Common myeloid progenitor, CD34-positive (primary cell): ENCODE measurements around the gene TBPL1.
"Not testable (repeated sequence)": the region's sequence is repeated elsewhere in the genome, so short reads cannot be mapped to it uniquely, and the experiment has no call there.

Experiments used
- CTCF ChIA-PET: fragments of 350-600 bp; sonication (Branson Sonifier 250); formaldehyde crosslinking; loops from one replicate; lab custom pipeline; 2021; ENCODE audit warnings: antibody characterized with exemption; lab: Charles Lee
- POLR2A ChIA-PET: fragments of 350-600 bp; sonication (Branson Sonifier 250); formaldehyde crosslinking; loops from one replicate; lab custom pipeline; 2021; ENCODE audit warnings: antibody characterized with exemption; lab: Charles Lee
- DNase-seq, 3 donors: peaks; one replicate each; pipeline versions ENCODE4 v3.0.0 to v3.0.0-alpha.2; 2013
- H3K27ac ChIP-seq, 2 experiments: 1 replicate in 1 of 2; 2 replicates in 1 of 2; pipeline ENCODE4 v1.7.0; 2013; ENCODE audit warnings: inconsistent platforms in 2 of 2, low read length in 2 of 2, mild to moderate bottlenecking in 2 of 2, low read depth in 1 of 2, moderate library complexity in 1 of 2; ENCODE audit not compliant: severe bottlenecking in 2 of 2, insufficient read depth in 1 of 2, poor library complexity in 1 of 2
- H3K27me3 ChIP-seq, 5 experiments: replicated peaks in 2 of 5; 1 replicate in 3 of 5; 2 replicates in 2 of 5; pipeline versions ENCODE4 v1.6.1 to v1.7.0; 2013; ENCODE audit warnings: low read length in 4 of 5, mild to moderate bottlenecking in 2 of 5, moderate library complexity in 2 of 5, inconsistent platforms in 1 of 5; ENCODE audit not compliant: insufficient read depth in 5 of 5, control insufficient read depth in 4 of 5
- H3K36me3 ChIP-seq, 4 experiments: 1 replicate in 2 of 4; 2 replicates in 2 of 4; pipeline versions ENCODE4 v1.6.1 to v1.7.0; 2013; ENCODE audit warnings: low read length in 3 of 4, control low read depth in 1 of 4, mild to moderate bottlenecking in 1 of 4; ENCODE audit not compliant: control insufficient read depth in 4 of 4, insufficient read depth in 4 of 4
- H3K4me1 ChIP-seq, 4 experiments: 1 replicate in 3 of 4; 2 replicates in 1 of 4; pipeline versions ENCODE4 v1.6.1 to v1.7.1; 2013; ENCODE audit warnings: low read length in 3 of 4, mild to moderate bottlenecking in 3 of 4, control low read depth in 1 of 4, inconsistent platforms in 1 of 4, moderate library complexity in 1 of 4; ENCODE audit not compliant: control insufficient read depth in 4 of 4, insufficient read depth in 4 of 4; ENCODE audit errors: control extremely low read depth in 1 of 4
- H3K4me3 ChIP-seq, 7 experiments: 1 replicate in 4 of 7; 2 replicates in 3 of 7; pipeline versions ENCODE4 v1.5.1 to v1.7.0; 2013; ENCODE audit warnings: mild to moderate bottlenecking in 7 of 7, low read length in 6 of 7, moderate library complexity in 6 of 7, inconsistent platforms in 2 of 7, low read depth in 2 of 7, control low read depth in 1 of 7; ENCODE audit not compliant: insufficient read depth in 4 of 7, control insufficient read depth in 1 of 7; ENCODE audit errors: extremely low read depth in 1 of 7
- H3K9me3 ChIP-seq, 5 experiments: 1 replicate in 4 of 5; 2 replicates in 1 of 5; pipeline versions ENCODE4 v1.6.1 to v1.7.1; 2013; ENCODE audit warnings: low read length in 4 of 5, mild to moderate bottlenecking in 2 of 5, inconsistent platforms in 1 of 5, low read depth in 1 of 5, moderate library complexity in 1 of 5; ENCODE audit not compliant: control insufficient read depth in 4 of 5, insufficient read depth in 2 of 5; ENCODE audit errors: control extremely low read depth in 1 of 5
- WGBS: methylation state at CpG from one replicate; pipeline ENCODE4 v1.1.5; 2013; ENCODE audit not compliant: insufficient coverage; 5-methylcytosine and 5-hydroxymethylcytosine counted together

TBPL1 gene

DNA sequence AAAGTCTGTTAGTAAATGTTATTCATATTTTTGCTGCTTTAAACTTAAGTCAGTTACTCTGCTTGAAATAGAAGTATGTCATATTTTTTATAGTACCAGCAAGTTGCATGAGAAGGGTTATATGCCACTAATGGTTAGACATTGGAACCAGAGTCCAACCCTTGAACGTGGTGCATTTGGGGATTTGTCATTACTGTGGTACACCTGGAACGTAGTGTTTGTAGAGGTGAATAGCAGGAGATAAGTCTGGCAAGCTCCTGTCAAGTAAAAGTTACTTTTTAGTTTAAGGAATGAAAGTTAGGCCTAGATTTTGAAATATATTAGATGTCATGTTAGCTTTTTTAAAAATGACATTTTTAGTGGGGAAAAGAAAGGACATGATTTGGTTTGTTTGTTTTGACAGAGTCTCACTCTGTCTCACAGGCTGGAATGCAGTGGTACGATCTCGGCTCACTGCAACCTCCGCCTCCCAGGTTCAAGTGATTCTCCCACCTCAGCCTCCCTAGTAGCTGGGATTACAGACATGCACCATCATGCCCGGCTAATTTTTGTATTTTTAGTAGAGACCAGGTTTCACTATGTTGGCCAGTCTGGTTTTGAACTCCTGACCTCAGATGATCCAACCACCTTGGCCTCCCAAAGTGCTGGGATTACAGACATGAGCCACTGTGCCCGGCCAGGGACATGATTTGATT is 26.4 kb downstream of the TBPL1 start:
- POLR2A ChIA-PET, H3K36me3 ChIP-seq, H3K27ac ChIP-seq, DNase-seq, H3K4me3 ChIP-seq, H3K27me3 ChIP-seq, H3K9me3 ChIP-seq: not testable (repeated sequence)
- H3K4me1 ChIP-seq, result peaks cover 6 to 20% (median 12%) of the 10 kb centered on the region in 4 experiments
- WGBS, result 94% methylated on average over 2 of the region's 7 CpGs
- CTCF ChIA-PET, result interaction anchor here (1.4 to 11.1 kb wide), 4 partner anchors 13 to 118 kb away, joined by 3 to 182 read pairs (median 6); no protein-coding TSS in a partner anchor

DNA sequence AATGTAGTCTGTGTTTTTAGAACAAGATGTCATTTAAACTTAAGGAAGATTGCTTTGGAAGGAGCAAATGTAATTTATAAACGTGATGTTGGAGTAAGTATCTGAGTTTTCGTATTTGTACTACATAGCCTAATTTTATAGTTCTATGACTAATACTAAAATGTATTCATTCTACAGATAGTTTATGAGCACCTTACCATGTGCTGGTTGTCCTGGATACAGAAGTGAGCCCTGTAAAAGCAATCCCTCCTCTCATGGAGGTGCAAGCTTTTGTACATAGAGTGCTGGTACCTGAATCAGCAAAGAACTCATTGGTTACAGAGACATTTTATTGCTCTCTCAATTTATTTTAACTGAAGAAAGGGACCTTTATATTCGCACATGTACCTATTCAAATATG is 27.1 kb downstream of the TBPL1 start:
- Histone ChIP-seq H3K27ac (no peak overlapping the region), H3K27me3 (no peaks in the 10 kb centered on the region), H3K9me3 (no peaks in the 10 kb centered on the region), H3K4me1 (peaks cover 6 to 22% (median 14%) of the 10 kb centered on the region in 4 experiments), H3K4me3 (no peak overlapping the region), H3K36me3 (peaks cover 0 to 9% (median 3%) of the 10 kb centered on the region in 4 experiments)
- no CpG with 5 or more reads among the region's 3 CpGs for WGBS
- DNase-seq, result no peak
- ChIA-PET CTCF (interaction anchor here (2.1 to 11.1 kb wide), 2 partner anchors 14 to 81 kb away, joined by 7 to 182 read pairs; no protein-coding TSS in a partner anchor), POLR2A (no interaction called here)

GRCh38 chr6:133983099-133983939 is 30.3 kb downstream of the TBPL1 start:
- H3K27ac ChIP-seq, result no peak overlapping the region
- DNase-seq, result peak; percentile 85 to 93 (median 91)
- no peak overlapping the region for H3K4me3 ChIP-seq
- ChIA-PET CTCF (interaction anchor here (0.6 to 11.1 kb wide), 10 partner anchors 10 to 126 kb away, joined by 3 to 182 read pairs (median 3); no protein-coding TSS in a partner anchor), POLR2A (no interaction called here)
- peaks cover 6 to 22% (median 14%) of the 10 kb centered on the region in 4 experiments for H3K4me1 ChIP-seq
- peaks cover 4 to 22% (median 14%) of the 10 kb centered on the region in 4 experiments for H3K36me3 ChIP-seq
- 25% methylated on average over 7 of the region's 9 CpGs for WGBS
- no peaks in the 10 kb centered on the region for H3K9me3 ChIP-seq
- no peaks in the 10 kb centered on the region for H3K27me3 ChIP-seq

GRCh38 chr6:133985970-133986369 is 32.9 kb downstream of the TBPL1 start:
- no peak for DNase-seq
- H3K4me1 ChIP-seq, result peaks cover 6 to 22% (median 14%) of the 10 kb centered on the region in 4 experiments
- CTCF ChIA-PET, result interaction anchor here (0.6 to 2.0 kb wide), 2 partner anchors 79 to 1189 kb away, joined by 3 to 8 read pairs; no protein-coding TSS in a partner anchor
- no peaks in the 10 kb centered on the region for H3K9me3 ChIP-seq
- H3K36me3 ChIP-seq, result peaks cover 4 to 25% (median 14%) of the 10 kb centered on the region in 4 experiments
- POLR2A ChIA-PET, result no interaction called here
- no peak overlapping the region for H3K4me3 ChIP-seq
- no peaks in the 10 kb centered on the region for H3K27me3 ChIP-seq
- WGBS, result no CpG with 5 or more reads among the region's 1 CpG
- H3K27ac ChIP-seq, result no peak overlapping the region

DNA sequence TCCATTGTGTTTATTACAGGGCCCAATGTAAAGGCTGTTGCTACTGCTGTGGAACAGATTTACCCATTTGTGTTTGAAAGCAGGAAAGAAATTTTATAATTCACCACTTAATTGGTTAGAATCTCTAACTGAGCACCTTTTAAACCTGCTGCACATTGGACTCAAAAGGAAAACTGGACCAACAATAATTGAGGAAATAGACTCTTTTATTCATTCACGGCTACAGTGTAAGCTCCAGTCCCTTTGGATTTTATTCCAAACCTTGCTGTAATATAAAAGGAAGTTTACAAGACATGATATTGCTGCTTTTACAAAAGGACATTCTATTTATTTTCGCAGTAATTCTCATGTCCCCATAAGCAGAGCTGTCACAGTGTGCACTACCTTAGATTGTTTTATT is 33.9 kb downstream of the TBPL1 start:
- H3K4me1 ChIP-seq, result peaks cover 6 to 22% (median 14%) of the 10 kb centered on the region in 4 experiments
- CTCF ChIA-PET, result interaction anchor here (1.5 to 3.0 kb wide), 3 partner anchors 13 to 78 kb away, joined by 3 to 11 read pairs (median 8); no protein-coding TSS in a partner anchor
- peaks cover 0 to 1% (median 0%) of the 10 kb centered on the region in 5 experiments for H3K27me3 ChIP-seq
- no peak for DNase-seq
- no peaks in the 10 kb centered on the region for H3K9me3 ChIP-seq
- no peak overlapping the region for H3K4me3 ChIP-seq
- H3K36me3 ChIP-seq, result peaks cover 4 to 21% (median 13%) of the 10 kb centered on the region in 4 experiments
- no CpG with 5 or more reads among the region's 2 CpGs for WGBS
- no peak overlapping the region for H3K27ac ChIP-seq
- POLR2A ChIA-PET, result interaction anchor here (0.7 kb wide), 1 partner anchor 35 kb away, joined by 3 read pairs; no protein-coding TSS in a partner anchor

DNA sequence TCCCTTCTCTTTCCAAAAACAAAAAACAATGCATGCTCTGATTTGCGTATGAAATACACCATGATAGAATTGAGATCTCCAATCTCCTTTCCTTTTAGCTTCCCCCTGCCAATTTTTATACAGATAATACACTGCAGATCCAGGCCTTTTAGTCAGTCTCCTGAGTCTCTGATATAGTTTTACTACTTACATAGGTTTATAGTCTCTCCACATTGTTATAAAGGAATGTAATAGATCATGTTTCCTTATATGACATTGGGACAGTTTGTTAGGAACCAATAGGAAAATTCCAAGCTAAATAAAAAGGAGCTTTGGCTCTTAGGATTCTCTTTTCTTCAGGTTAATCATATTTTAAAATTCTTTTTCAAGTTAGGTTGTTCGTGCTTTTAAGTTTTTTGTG is 36.5 kb downstream of the TBPL1 start:
- Histone ChIP-seq H3K36me3 (peaks cover 4 to 19% (median 13%) of the 10 kb centered on the region in 4 experiments), H3K4me3 (no peak overlapping the region), H3K27ac (no peak overlapping the region), H3K27me3 (peaks cover 0 to 17% (median 5%) of the 10 kb centered on the region in 5 experiments), H3K9me3 (no peaks in the 10 kb centered on the region), H3K4me1 (peaks cover 0 to 2% (median under 1%) of the 10 kb centered on the region in 4 experiments)
- 100% methylated on average over 1 of the region's 2 CpGs for WGBS
- no peak for DNase-seq
- POLR2A ChIA-PET, result no interaction called here
- CTCF ChIA-PET, result interaction anchor here (2.2 to 3.0 kb wide), 3 partner anchors 8 to 16 kb away, joined by 6 to 11 read pairs (median 9); no protein-coding TSS in a partner anchor
